Measurements from ENCODE around the gene TTLL11.

TTLL11 gene

DNA sequence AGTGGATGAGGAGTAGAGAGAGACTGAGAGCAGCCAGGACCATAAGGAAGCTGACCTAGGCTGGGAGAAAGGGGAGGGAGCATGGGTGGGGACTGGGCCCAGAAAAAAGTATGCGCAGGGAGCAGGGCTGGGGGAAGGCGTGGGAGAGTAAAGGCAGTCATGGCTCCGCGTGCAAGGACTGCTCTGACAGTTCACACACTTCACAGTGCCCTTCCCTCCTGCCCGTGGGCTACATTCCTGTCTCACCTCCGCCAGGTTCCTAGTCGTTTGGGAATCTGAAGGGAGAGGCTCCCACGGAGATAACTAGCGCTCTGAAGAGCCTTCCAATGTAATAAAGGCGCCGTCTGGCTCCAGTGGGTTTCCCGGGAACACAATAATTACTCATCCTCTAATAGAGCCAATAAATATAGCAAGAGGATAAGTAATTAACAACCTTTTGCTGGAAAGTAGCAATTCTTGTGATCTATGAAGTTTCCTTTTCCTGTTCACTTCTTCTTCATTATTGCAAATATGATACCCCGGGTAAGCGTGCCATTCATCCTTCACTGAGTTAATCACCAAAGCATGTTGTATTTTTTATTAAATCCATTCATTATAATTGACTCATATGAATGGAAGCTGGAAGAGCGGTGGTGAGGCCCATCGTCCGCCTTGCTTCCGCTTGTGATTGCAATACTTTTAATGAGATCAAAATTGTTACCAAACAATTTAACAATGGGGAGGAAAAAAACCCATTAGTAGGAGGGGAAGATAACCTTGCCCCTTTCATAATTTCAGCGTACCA is 39.3 kb downstream of the TTLL11 start:
- TF ChIP-seq, protein P1, sequence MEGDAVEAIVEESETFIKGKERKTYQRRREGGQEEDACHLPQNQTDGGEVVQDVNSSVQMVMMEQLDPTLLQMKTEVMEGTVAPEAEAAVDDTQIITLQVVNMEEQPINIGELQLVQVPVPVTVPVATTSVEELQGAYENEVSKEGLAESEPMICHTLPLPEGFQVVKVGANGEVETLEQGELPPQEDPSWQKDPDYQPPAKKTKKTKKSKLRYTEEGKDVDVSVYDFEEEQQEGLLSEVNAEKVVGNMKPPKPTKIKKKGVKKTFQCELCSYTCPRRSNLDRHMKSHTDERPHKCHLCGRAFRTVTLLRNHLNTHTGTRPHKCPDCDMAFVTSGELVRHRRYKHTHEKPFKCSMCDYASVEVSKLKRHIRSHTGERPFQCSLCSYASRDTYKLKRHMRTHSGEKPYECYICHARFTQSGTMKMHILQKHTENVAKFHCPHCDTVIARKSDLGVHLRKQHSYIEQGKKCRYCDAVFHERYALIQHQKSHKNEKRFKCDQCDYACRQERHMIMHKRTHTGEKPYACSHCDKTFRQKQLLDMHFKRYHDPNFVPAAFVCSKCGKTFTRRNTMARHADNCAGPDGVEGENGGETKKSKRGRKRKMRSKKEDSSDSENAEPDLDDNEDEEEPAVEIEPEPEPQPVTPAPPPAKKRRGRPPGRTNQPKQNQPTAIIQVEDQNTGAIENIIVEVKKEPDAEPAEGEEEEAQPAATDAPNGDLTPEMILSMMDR (conservative IDR thresholded peaks at IDR 0.05; ENCODE audit: low read depth, low read length) = no peak
- H3K4me3 ChIP-seq (ENCODE audit: low read length) = no peak overlapping the region
- DNase-seq (ENCODE audit: low read depth) = peak; percentile 32

DNA sequence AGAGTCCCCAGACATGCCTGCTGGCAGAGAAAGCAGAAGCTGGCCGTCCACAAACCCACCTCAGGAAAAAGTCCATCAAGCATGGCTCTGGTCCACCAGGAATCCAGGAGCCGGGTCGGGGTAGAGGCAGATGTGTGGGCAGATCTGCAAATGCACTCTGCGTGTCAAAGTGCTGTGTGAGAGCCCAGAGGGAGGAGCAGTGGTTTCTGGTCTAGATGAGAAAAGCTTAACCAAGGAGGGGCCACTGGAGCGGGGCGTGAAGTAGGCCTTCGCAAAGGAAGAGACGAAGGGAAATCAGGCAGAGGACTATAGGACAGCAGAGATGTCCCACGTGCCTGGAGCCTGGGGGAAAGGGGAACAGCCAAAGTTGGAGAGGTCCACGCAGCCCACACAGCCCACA is 40.0 kb downstream of the TTLL11 start:
- DNase-seq (ENCODE audit: low read depth) = no peak
- TF ChIP-seq, protein P1 (conservative IDR thresholded peaks at IDR 0.05; ENCODE audit: low read depth, low read length) = no peak
- no peak overlapping the region for H3K4me3 ChIP-seq (ENCODE audit: low read length)

DNA sequence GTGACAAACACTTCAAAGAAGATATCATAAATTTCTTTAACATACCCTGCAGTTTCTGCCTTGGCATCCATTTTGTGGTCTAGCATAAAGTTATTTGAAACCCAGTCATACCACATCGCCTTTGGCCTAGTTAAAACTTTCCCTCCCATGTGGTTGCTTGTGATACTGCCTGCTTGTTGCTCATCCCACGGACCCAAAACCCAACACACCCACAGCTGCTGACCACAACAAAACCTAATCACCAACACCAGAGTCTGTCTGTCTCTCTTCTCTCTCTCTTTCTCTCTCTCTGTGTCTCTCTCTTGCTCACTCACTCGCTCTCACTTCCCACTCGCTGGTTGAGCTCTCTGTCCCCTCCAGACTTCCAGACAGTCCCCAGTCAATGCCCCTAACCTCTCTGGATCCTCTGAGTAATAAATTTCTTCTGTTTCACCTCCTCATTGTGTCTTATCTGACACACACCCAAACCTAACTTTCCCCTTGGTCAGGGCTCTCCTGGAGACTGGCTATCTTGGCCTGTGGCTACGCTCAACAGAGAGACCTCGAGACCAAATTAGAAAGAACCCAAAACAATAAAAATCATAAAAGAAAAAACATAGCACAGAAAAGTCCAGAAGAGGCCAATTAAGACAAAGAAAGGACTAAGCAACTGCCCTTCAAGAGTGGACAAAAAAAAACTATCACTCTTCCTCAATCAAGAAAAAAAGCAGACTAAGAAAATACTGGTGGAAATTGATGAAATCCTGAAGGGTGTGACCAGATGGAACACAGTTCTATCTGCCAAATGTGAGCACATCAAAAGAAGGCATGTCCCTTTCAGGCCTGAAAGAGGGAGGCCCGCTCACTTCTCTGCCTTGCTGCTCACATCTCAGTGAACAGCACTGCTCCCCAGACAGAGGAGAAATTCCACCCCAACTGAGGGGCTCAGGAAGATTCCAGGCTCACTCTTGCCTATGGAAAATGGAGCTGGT is 41.5 kb downstream of the TTLL11 start:
- DNase-seq (ENCODE audit: low read depth) = no peak
- TF ChIP-seq, protein P1 (conservative IDR thresholded peaks at IDR 0.05; ENCODE audit: low read depth, low read length) = no peak
- no peak overlapping the region for H3K4me3 ChIP-seq (ENCODE audit: low read length)

DNA sequence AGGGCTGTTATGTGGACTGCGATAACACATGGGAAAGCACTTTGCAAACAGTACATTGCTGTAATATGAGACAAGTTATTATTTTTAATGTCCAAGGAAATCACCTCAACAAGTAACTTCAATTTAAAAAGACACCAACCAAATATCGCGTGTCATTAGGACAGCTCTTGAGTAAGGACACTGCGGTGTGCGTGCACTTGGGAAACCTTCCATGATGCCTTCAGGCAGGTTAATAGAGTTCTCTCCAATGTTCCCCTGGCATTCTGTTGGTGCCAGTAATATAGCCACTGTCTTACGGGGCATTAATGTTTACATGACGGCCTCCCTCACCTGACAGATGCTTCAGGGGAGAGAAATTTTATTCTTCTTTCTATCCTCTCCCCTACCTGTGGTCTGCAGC is 42.9 kb downstream of the TTLL11 start:
- no peak for DNase-seq (ENCODE audit: low read depth)
- no peak overlapping the region for H3K4me3 ChIP-seq (ENCODE audit: low read length)
- TF ChIP-seq, protein P1 (conservative IDR thresholded peaks at IDR 0.05; ENCODE audit: low read depth, low read length) = no peak

DNA sequence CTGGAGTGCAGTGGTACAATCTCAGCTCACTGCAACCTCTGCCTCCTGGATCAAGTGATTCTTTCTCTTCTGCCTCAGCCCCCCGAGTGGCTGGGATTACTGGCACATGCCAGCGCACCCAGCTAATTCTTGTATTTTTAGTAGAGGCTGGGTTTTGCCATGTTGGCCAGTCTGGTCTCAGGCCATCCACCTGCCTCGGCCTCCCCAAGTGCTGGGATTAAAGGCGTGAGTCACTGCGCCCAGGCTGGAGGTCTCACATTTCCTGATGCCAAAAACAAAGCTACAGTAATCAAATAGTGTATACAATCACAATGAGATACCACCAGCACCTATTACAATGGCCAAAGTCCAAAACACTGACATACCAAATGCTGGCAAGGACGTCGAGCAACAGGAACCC is 51.1 kb downstream of the TTLL11 start:
- TF ChIP-seq, protein P1 (conservative IDR thresholded peaks at IDR 0.05; ENCODE audit: low read depth, low read length) = no peak
- no peak for DNase-seq (ENCODE audit: low read depth)
- H3K4me3 ChIP-seq (ENCODE audit: low read length) = no peak overlapping the region

DNA sequence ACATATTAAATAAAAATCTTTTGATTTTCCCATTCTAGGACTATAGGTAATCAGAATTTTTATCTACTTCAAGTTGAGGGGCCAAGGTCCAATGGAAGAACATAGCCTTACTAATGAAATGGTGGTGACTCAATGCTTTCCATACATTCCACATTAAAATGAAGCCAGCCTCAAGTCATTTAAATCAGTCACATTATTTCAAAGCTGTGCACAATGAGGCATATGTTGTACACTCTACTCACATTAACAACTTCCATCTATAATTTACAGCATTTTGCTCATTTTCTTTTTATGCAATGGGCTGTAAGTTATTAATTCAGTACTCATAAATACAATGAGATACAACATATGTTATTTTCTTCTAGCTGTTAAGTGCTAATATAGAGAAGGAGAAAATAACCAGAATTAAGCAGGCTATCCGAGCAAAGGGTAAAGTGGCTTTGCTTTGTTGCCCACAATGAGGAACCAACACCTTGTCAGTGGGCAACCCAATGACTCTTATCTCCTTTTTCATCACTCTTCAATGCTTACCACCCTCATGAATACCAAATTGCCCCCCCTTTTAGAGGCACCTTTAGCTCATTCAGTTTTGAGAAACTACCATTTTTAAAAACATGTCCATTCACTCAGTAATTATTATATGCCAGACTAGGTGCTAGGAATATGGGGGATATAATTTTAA is 52.4 kb downstream of the TTLL11 start:
- TF ChIP-seq, protein P1 (conservative IDR thresholded peaks at IDR 0.05; ENCODE audit: low read depth, low read length) = no peak
- no peak for DNase-seq (ENCODE audit: low read depth)
- H3K4me3 ChIP-seq (ENCODE audit: low read length) = no peak overlapping the region

Measured in retinal pigment epithelial cell (primary cell).